ENCODE measurements around the gene RGS12.

GRCh38 chr4:3336382-3337356 lies 43.8 kb downstream of the RGS12 start:
- TF ChIP-seq CTCF (IDR thresholded peaks at IDR 0.05) (no peak), ZFX (IDR thresholded peaks at IDR 0.05; ENCODE audit: borderline replicate concordance) (no peak)
